Testis (tissue), 3 donors: ENCODE data around the gene BICD1. TPM values are rescaled to one million over a fixed set of nuclear protein-coding genes. Genes with fewer than 3 reads are reported as not detected.
A peak's percentile ranks its signal among the peaks of the same experiment; 100 is the strongest.

ENCODE experiments used
- DNase-seq: peaks from one replicate; pipeline ENCODE4 v3.0.0-alpha.2; 2019
- H3K27ac ChIP-seq, 2 donors: fragments of 200-600 bp; sonication (generic); one replicate each; pipeline ENCODE4 v1.5.1; 2019
- H3K27me3 ChIP-seq: fragments of 200-600 bp; sonication (generic); one replicate; pipeline ENCODE4 v1.5.1; 2019
- H3K36me3 ChIP-seq: fragments of 200-600 bp; sonication (generic); one replicate; pipeline ENCODE4 v1.5.1; 2017; ENCODE audit warnings: low read depth; ENCODE audit errors: missing control alignments
- H3K4me1 ChIP-seq: fragments of 200-600 bp; sonication (generic); one replicate; pipeline ENCODE4 v1.5.1; 2019
- H3K4me3 ChIP-seq, 2 donors: fragments of 200-600 bp; sonication (generic); one replicate each; pipeline ENCODE4 v1.5.1; 2017 to 2019
- H3K9me3 ChIP-seq: fragments of 200-600 bp; sonication (generic); one replicate; pipeline ENCODE4 v1.5.1; 2017
- POLR2A ChIP-seq: fragments of 450-650 bp; IDR thresholded peaks from one replicate; pipeline ENCODE4 v1.6.1; 2017; ENCODE audit warnings: antibody characterized with exemption, mild to moderate bottlenecking, moderate library complexity
- WGBS, 2 donors: methylation state at CpG; one replicate each; pipeline ENCODE4 v1.1.5; 2018; 5-methylcytosine and 5-hydroxymethylcytosine counted together
- intact Hi-C: fragments of 100-400 bp; cut with DNase I; formaldehyde crosslinking; loops from one replicate; pipeline ENCODE4 v1.15.1; 2023; ENCODE audit warnings: low total_unique reads
- polyA plus RNA-seq: library from polyadenylated mRNA; stranded (reverse); fragments of 350-450 nt; fragmentation: Illumina TruSeq; extraction: RNeasy Lipid Tissue Mini Kit (QIAGEN cat#74804); gene quantifications from one replicate; pipeline ENCODE4 v1.2.3, GENCODE V29; 2014; ENCODE audit warnings: low read depth, low replicate concordance; ENCODE audit not compliant: insufficient read depth
- total RNA-seq, 2 donors: library from RNA; depleted of rRNA; stranded (reverse); fragments of >200 nt; gene quantifications; one replicate each; pipeline ENCODE4 v1.2.3, GENCODE V29; 2016
- TF ChIP-seq, protein P1 (sequence below), 3 experiments: fragments of 450-650 bp in 2 of 3; fragments of 200-600 bp in 1 of 3; sonication (generic) in 1 of 3; IDR thresholded peaks; one replicate each; pipeline ENCODE4 v1.5.1; 2016 to 2019; ENCODE audit warnings: antibody characterized with exemption in 3 of 3, mild to moderate bottlenecking in 2 of 3, moderate library complexity in 1 of 3

BICD1 gene
- total and polyA plus RNA-seq, 3 donors from 2014 or later = 8.4 to 28.7 (median 26.0) TPM

- no peaks in the 10 kb centered on the region for H3K27me3 ChIP-seq
- H3K4me1 ChIP-seq = peaks cover 8% of the 10 kb centered on the region
- WGBS, 2 donors = 50 to 78% methylated on average over 4 of the region's 4 CpGs
- no peak overlapping the region for H3K27ac ChIP-seq
- no peaks in the 10 kb centered on the region for H3K9me3 ChIP-seq
- no peak overlapping the region for H3K4me3 ChIP-seq
- TF ChIP-seq, protein P1, sequence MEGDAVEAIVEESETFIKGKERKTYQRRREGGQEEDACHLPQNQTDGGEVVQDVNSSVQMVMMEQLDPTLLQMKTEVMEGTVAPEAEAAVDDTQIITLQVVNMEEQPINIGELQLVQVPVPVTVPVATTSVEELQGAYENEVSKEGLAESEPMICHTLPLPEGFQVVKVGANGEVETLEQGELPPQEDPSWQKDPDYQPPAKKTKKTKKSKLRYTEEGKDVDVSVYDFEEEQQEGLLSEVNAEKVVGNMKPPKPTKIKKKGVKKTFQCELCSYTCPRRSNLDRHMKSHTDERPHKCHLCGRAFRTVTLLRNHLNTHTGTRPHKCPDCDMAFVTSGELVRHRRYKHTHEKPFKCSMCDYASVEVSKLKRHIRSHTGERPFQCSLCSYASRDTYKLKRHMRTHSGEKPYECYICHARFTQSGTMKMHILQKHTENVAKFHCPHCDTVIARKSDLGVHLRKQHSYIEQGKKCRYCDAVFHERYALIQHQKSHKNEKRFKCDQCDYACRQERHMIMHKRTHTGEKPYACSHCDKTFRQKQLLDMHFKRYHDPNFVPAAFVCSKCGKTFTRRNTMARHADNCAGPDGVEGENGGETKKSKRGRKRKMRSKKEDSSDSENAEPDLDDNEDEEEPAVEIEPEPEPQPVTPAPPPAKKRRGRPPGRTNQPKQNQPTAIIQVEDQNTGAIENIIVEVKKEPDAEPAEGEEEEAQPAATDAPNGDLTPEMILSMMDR (IDR thresholded peaks at IDR 0.05) = no peak
- TF ChIP-seq POLR2A = no peak
- intact Hi-C loops = no loop called here
- DNase-seq = no peak
- no peaks in the 10 kb centered on the region for H3K36me3 ChIP-seq
These were observed 291.5 kb downstream of the BICD1 start for GRCh38 chr12:32398181-32398580.

DNA sequence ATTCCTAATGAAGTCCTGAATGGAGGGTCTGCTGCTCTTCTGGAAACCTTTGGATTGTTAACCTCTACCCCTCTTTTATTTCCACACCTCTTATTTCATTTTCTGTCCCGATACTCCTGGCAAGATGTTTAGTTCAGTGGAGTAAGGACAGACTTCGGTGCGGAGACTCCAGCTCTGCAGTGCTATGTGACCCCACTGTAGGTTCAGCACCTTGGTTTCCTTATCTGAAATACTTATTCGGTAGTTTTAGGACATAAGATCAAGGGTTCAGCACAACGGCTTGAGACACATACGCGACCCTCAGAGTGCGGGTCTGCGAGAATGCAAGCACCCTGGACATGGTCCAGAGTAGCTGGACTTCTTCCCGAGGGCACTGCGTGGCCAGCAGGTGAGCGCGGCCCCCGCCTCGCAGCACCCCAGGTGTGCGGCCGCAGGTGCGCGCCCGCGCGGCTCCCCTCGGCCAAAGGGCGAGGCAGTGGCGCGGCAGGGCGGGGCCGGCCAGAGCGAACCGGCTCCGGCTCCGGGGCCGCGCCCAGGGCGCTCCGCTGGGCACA, 292.2 kb downstream of the BICD1 start:
- no peak for DNase-seq

DNA sequence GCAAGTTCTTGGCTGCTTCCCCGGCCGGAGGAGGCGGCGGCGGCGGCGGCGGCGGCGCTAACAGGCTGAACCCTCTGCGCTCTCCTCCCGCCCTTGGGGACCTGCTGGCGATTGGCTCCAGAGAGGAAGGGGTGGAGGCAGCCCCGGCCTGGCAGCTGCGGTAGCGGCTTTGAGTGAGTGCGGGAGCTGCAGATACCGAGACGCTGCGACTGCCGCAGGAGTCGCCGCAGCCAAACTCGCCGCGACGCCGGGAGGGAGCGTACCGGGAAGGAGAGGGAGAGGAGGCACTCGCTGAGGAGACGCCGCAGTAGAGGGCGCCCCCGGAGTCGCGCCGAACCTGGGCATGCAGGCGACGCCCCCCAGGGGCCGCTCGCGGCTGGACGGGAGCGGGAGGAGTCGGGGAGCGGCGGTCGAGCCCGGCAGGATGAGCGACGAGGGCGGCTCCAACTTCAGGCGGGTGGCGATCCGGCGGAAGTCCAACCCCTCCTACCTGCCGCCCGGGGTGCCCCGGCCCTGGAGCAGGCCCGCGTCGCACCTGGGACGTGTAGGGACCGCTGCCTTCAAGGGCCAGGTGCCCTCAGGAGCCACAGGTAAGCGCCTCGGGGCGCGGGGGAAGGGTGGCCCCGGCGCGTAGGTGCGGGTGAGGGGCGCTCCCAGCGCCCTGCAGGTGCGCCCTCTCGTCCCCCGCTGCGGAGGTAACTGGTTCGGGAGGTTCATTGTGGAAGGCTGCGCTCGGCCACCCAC, 292.9 kb downstream of the BICD1 start, which contains the start of gene FGD4:
Gene FGD4, plus strand, starts transcription at position 189 of the 744 bp plus-strand sequence.
- Histone ChIP-seq H3K27me3 (no peaks in the 10 kb centered on the region), H3K36me3 (no peaks in the 10 kb centered on the region), H3K4me1 (peaks cover 8% of the 10 kb centered on the region), H3K9me3 (no peaks in the 10 kb centered on the region), H3K27ac (peak within 1 kb of the TSS; percentile 64 to 90), H3K4me3 (peak within 1 kb of the TSS; percentile 69 to 88)
- intact Hi-C loops = no loop called here
- 1% methylated on average over 60 of the region's 82 CpGs; no CpG with 5 or more reads in 1 of the 2 donors for WGBS, 2 donors
- DNase-seq = peak; percentile 91
- TF ChIP-seq, protein P1 (IDR thresholded peaks at IDR 0.05) = peak in 2 of 3 experiments; percentile 24 to 27
- no peak for TF ChIP-seq POLR2A

More for the DNA sequence above, 292.2 kb downstream of the BICD1 start:
- WGBS, 2 donors = 2 to 3% methylated on average over 3 to 16 of the region's 36 CpGs
- Histone ChIP-seq H3K36me3 (no peaks in the 10 kb centered on the region), H3K9me3 (no peaks in the 10 kb centered on the region), H3K27me3 (no peaks in the 10 kb centered on the region), H3K27ac (peak overlapping the region; percentile 64 to 90), H3K4me3 (peak overlapping the region; percentile 69 to 88), H3K4me1 (peaks cover 8% of the 10 kb centered on the region)
- intact Hi-C loops = no loop called here
- TF ChIP-seq POLR2A = no peak
- TF ChIP-seq, protein P1 (IDR thresholded peaks at IDR 0.05) = no peak

DNA sequence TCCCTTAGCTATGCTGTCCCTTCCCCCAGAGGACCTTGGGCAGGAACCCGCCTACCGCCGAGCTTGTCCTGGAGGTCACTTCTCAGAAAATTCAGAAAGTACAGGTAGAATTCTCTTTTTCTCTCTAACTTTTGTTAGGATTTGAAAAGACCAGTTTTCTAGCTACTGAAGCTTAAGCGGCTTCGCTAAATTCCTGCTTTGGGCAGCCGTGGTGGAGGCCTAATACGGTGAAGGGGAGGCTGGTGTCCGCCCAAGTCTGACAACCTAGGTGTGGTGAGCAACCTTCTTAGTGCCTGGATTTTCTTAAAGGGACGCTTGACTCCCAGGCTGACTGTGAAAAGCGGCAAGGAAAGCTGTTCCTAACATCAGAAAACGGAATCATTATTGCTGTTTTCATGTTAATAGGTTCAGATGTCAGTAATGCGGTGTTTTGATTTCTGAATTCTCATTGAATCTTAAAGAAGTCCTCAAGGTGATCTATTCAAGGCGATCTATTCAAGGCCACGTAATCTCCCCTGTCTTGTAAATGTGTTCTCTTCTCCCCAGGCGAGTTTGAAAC, 293.5 kb downstream of the BICD1 start:
- Histone ChIP-seq H3K36me3 (no peaks in the 10 kb centered on the region), H3K9me3 (no peaks in the 10 kb centered on the region), H3K27me3 (no peaks in the 10 kb centered on the region), H3K4me3 (peak overlapping the region; percentile 69 to 88), H3K27ac (peak overlapping the region; percentile 64 to 90), H3K4me1 (peaks cover 8% of the 10 kb centered on the region)
- DNase-seq = no peak
- intact Hi-C loops = no loop called here
- WGBS, 2 donors = 13 to 15% methylated on average over 15 of the region's 15 CpGs
- no peak for TF ChIP-seq POLR2A
- TF ChIP-seq, protein P1 (IDR thresholded peaks at IDR 0.05) = no peak
